ENCODE data around the gene GLIS1. TPM values are rescaled to one million over a fixed set of nuclear protein-coding genes. Genes with fewer than 3 reads are reported as not detected.

Gene GLIS1
- total and polyA plus RNA-seq, 8 donors = 0.06 to 0.26 (median 0.13) TPM; not detected in 4

GRCh38 chr1:53465023-53465957 lies 273.7 kb downstream of the GLIS1 start:
- intact Hi-C loops (cut with DNase I) = no loop called here
- no peak for ATAC-seq

GRCh38 chr1:53463961-53464899 lies 274.7 kb downstream of the GLIS1 start:
- intact Hi-C loops (cut with DNase I) = no loop called here
- H3K4me1 ChIP-seq = no peaks in the 10 kb centered on the region
- no peak for ATAC-seq
- TF ChIP-seq CTCF (IDR thresholded peaks at IDR 0.05) = no peak
- WGBS, 2 donors = 74 to 77% methylated on average over 24 of the region's 24 CpGs
- no peaks in the 10 kb centered on the region for H3K27me3 ChIP-seq
- FAIRE-seq = no peak
- H3K27ac ChIP-seq = no peak overlapping the region
- H3K4me3 ChIP-seq = no peak overlapping the region
- H3K9me3 ChIP-seq = no peaks in the 10 kb centered on the region
- no peak for DNase-seq
- no peaks in the 10 kb centered on the region for H3K36me3 ChIP-seq

More at GRCh38 chr1:53465023-53465957, 273.7 kb downstream of the GLIS1 start:
- no peak for DNase-seq
- FAIRE-seq = no peak
- H3K4me3 ChIP-seq = no peak overlapping the region
- TF ChIP-seq CTCF (IDR thresholded peaks at IDR 0.05) = no peak
- no peaks in the 10 kb centered on the region for H3K4me1 ChIP-seq
- no peak overlapping the region for H3K27ac ChIP-seq
- H3K9me3 ChIP-seq = no peaks in the 10 kb centered on the region
- no peaks in the 10 kb centered on the region for H3K27me3 ChIP-seq
- WGBS, 2 donors = 48 to 74% methylated on average over 4 of the region's 4 CpGs
- H3K36me3 ChIP-seq = no peaks in the 10 kb centered on the region

GRCh38 chr1:53462769-53463501 lies 276.0 kb downstream of the GLIS1 start:
- FAIRE-seq (no peak), ATAC-seq (no peak), DNase-seq (no peak)
- Histone ChIP-seq H3K9me3 (no peaks in the 10 kb centered on the region), H3K27ac (no peak overlapping the region), H3K4me1 (no peaks in the 10 kb centered on the region), H3K27me3 (no peaks in the 10 kb centered on the region), H3K36me3 (no peaks in the 10 kb centered on the region), H3K4me3 (no peak overlapping the region)
- 51 to 52% methylated on average over 10 to 11 of the region's 11 CpGs for WGBS, 2 donors
- intact Hi-C loops (cut with DNase I) = no loop called here
- TF ChIP-seq CTCF (IDR thresholded peaks at IDR 0.05) = no peak

GRCh38 chr1:53462193-53462592 lies 276.8 kb downstream of the GLIS1 start:
- ATAC-seq = no peak
- H3K4me1 ChIP-seq = no peaks in the 10 kb centered on the region
- no peak overlapping the region for H3K4me3 ChIP-seq
- no peak for DNase-seq
- H3K9me3 ChIP-seq = no peaks in the 10 kb centered on the region
- intact Hi-C loops (cut with DNase I) = no loop called here
- H3K27me3 ChIP-seq = no peaks in the 10 kb centered on the region
- FAIRE-seq = no peak
- H3K27ac ChIP-seq = no peak overlapping the region
- H3K36me3 ChIP-seq = no peaks in the 10 kb centered on the region
- WGBS, 2 donors = 71 to 78% methylated on average over 6 of the region's 6 CpGs
- no peak for TF ChIP-seq CTCF (IDR thresholded peaks at IDR 0.05)
